Right lobe of liver (tissue), 6 donors: Measurements from ENCODE around the gene CEP83. TPM values are rescaled to one million over a fixed set of nuclear protein-coding genes. Genes with fewer than 3 reads are reported as not detected.
A peak's percentile ranks its signal among the peaks of the same experiment; 100 is the strongest.

ENCODE experiments used
- ATAC-seq, 4 donors: fragments of 200-7000 bp; cut with Tn5 transposase; one replicate each; pipeline ENCODE4 v1.9.1; 2020; ENCODE audit warnings: mild to moderate bottlenecking in 4 of 4, moderate library complexity in 4 of 4
- DNase-seq, 3 donors: peaks; one replicate each; pipeline ENCODE4 v3.0.0-alpha.2; 2020
- H3K27ac ChIP-seq, 3 donors: fragments of 200-600 bp; one replicate each; pipeline ENCODE4 v1.8.0; 2022
- H3K27me3 ChIP-seq, 2 donors: fragments of 200-600 bp; one replicate each; pipeline ENCODE4 v1.8.0; 2022
- H3K36me3 ChIP-seq, 4 donors: fragments of 200-600 bp; sonication (generic) in 1 of 4; one replicate each; pipeline versions ENCODE4 v1.5.1 to v1.8.0; 2017 to 2022; ENCODE audit warnings: control low read depth in 1 of 4
- H3K4me1 ChIP-seq, 4 donors: fragments of 200-600 bp; sonication (generic) in 1 of 4; one replicate each; pipeline versions ENCODE4 v1.5.1 to v1.8.0; 2017 to 2022; ENCODE audit warnings: control low read depth in 1 of 4
- H3K4me3 ChIP-seq, 3 donors: fragments of 200-600 bp; one replicate each; pipeline ENCODE4 v1.8.0; 2022
- H3K9me3 ChIP-seq, 4 donors: fragments of 200-600 bp; sonication (generic) in 1 of 4; one replicate each; pipeline versions ENCODE4 v1.5.1 to v1.8.0; 2017 to 2022; ENCODE audit warnings: control low read depth in 1 of 4
- CTCF ChIP-seq, 4 donors: fragments of 200-600 bp in 3 of 4; fragments of 450-650 bp in 1 of 4; IDR thresholded peaks; one replicate each; pipeline versions ENCODE4 v1.5.1 to v1.8.0; 2016 to 2022; ENCODE audit warnings: antibody characterized with exemption in 4 of 4, mild to moderate bottlenecking in 2 of 4
- POLR2A ChIP-seq: fragments of 450-650 bp; IDR thresholded peaks from one replicate; pipeline ENCODE4 v1.6.1; 2017; ENCODE audit warnings: antibody characterized with exemption, mild to moderate bottlenecking
- WGBS: methylation state at CpG from one replicate; pipeline ENCODE4 v1.1.6; 2018; ENCODE audit warnings: low coverage, low lambda C conversion rate; ENCODE audit not compliant: insufficient coverage; ENCODE audit errors: missing lambda C conversion rate; 5-methylcytosine and 5-hydroxymethylcytosine counted together
- intact Hi-C, 2 donors: fragments of 100-400 bp; cut with DNase I; formaldehyde crosslinking; loops; one replicate each; pipeline versions ENCODE4 v1.11.2 to v1.14.1; 2022
- total RNA-seq, 6 experiments: library from RNA; depleted of rRNA in 2 of 6; stranded (reverse); fragments of >200 nt in 2 of 6; fragmentation: NEBNext Ultra II Directional in 3 of 6; extraction: Animal tissue kit (Norgen Biotek cat#: 25700) in 3 of 6; gene quantifications; one replicate each; pipeline versions ENCODE4 v1.1.0 to v1.2.4, GENCODE V29; 2016 to 2023
- donor health status: DM: no; HTN: yes; CAD: no.
- donor health status: DM: no; HTN: no; CAD: no.
- donor health status: DM: no; HTN: no; CAD: no.
- donor health status: DM: no; HTN: yes; CAD: no.
- donor health status: DM: no; HTN: yes; CAD: no.

CEP83 gene
- total RNA-seq, 6 experiments from 2014 or later: 4.2 to 9.5 (median 6.4) TPM

DNA sequence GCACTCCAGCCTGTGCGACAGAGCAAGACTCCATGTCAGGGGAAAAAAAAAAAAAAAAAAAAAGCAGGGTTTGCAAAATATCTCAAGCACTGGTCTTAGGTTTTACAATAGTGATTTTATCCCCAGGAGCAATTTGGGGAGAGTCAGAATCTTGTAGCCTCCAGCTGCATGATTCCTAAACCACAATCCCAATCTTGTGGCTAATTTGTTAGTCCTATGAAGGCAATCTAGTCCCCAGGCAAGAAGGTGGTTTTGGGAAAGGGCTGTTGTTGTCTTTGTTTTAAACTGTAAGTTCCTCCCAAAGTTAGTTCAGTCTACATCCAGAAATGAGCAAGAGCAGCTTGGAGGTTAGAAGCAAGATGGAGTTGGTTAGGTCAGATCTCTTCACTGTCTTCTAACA, 175.6 kb downstream of the CEP83 start:
- intact Hi-C loops: no loop called here
- WGBS: 80% methylated on average over 1 of the region's 1 CpG
- no peak for ATAC-seq
- no peak for DNase-seq
- Histone ChIP-seq H3K4me1 (no peaks in the 10 kb centered on the region), H3K27ac (no peak overlapping the region), H3K9me3 (no peaks in the 10 kb centered on the region), H3K27me3 (no peaks in the 10 kb centered on the region), H3K36me3 (no peaks in the 10 kb centered on the region), H3K4me3 (no peak overlapping the region)
- no peak for TF ChIP-seq POLR2A
- no peak for TF ChIP-seq CTCF (IDR thresholded peaks at IDR 0.05)

GRCh38 chr12:94282675-94283074, 177.0 kb downstream of the CEP83 start:
- intact Hi-C loops: no loop called here
- Histone ChIP-seq H3K27me3 (no peaks in the 10 kb centered on the region), H3K9me3 (no peaks in the 10 kb centered on the region), H3K27ac (no peak overlapping the region), H3K4me3 (no peak overlapping the region), H3K4me1 (peaks cover 0 to 9% (median 0%) of the 10 kb centered on the region in 4 donors), H3K36me3 (no peaks in the 10 kb centered on the region)
- WGBS: 64% methylated on average over 7 of the region's 7 CpGs
- TF ChIP-seq CTCF (IDR thresholded peaks at IDR 0.05): no peak
- no peak for TF ChIP-seq POLR2A
- DNase-seq (peak in 1 of 3 donors; percentile 52), ATAC-seq (peak; percentile 66 to 78 (median 72))

- H3K9me3 ChIP-seq: no peaks in the 10 kb centered on the region
- H3K4me3 ChIP-seq: no peak overlapping the region
- ATAC-seq: no peak
- peaks cover 0 to 18% (median 5%) of the 10 kb centered on the region in 4 donors for H3K4me1 ChIP-seq
- no peak for DNase-seq
- H3K27ac ChIP-seq: no peak overlapping the region
- H3K36me3 ChIP-seq: no peaks in the 10 kb centered on the region
- 86% methylated on average over 5 of the region's 7 CpGs for WGBS
- no peaks in the 10 kb centered on the region for H3K27me3 ChIP-seq
- TF ChIP-seq POLR2A (no peak), CTCF (IDR thresholded peaks at IDR 0.05) (no peak)
- intact Hi-C loops: no loop called here
Measured at GRCh38 chr12:94280063-94280462, 179.6 kb downstream of the CEP83 start.

- WGBS: 25% methylated on average over 5 of the region's 9 CpGs
Measured at GRCh38 chr12:94277426-94278000, 182.2 kb downstream of the CEP83 start.

More at GRCh38 chr12:94277426-94278000, 182.2 kb downstream of the CEP83 start:
- TF ChIP-seq POLR2A: no peak
- TF ChIP-seq CTCF (IDR thresholded peaks at IDR 0.05): no peak
- Histone ChIP-seq H3K36me3 (no peaks in the 10 kb centered on the region), H3K27me3 (no peaks in the 10 kb centered on the region), H3K27ac (peak overlapping the region; percentile 31 to 42 (median 36)), H3K4me1 (peaks cover 0 to 18% (median 5%) of the 10 kb centered on the region in 4 donors), H3K9me3 (no peaks in the 10 kb centered on the region), H3K4me3 (no peak overlapping the region)
- DNase-seq (peak; percentile 69 to 87 (median 79)), ATAC-seq (peak; percentile 89 to 95 (median 91))
- intact Hi-C loops: no loop called here
